HG03108 (cell line): ENCODE data around the gene CRYL1.

Experiments used
- ATAC-seq: cut with Tn5 transposase; IDR thresholded peaks from one replicate; pipeline ENCODE4 v1.9.1; 2021; ENCODE audit warnings: moderate library complexity; ENCODE audit not compliant: unreplicated experiment

CRYL1 gene

DNA sequence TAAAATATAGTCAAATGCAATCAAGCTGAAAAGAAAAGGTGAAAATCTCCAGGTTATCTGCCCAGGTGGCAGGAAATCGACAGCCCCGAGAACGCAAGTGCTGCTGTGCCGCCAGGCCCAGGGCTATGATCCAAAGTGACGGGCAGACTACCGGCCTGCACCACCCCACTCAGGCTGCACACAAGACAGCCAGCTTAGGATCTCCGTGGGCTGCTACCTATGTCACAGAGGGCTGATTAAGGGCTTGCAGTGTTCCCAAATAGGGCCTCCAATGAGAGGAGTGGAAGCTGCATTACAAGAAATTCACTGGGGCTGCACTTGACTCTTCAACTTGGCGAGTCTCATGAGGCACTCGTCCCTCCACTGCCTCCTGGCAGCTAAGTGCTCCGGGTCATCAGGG is 121.8 kb downstream of the CRYL1 start:
- no peak for ATAC-seq

DNA sequence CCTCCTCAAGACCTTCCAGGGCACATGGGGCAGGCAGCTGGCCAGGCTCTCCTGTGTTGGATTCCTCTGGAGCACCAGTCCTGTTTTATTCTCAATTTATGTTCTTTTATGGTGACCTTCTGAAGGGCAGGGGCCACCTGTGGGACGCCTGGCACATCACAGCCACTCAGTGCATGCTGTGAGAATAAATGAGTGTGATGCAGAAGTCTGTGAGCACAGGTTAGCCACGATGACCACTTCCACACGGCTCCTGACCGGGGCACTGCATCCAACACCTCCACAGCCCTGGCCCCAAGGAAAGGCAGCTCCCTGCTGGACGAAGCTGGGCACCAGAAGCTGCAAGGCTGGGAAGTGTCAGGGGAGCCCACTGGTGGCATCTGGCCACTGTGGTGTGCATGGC is 122.8 kb downstream of the CRYL1 start:
- ATAC-seq = no peak

DNA sequence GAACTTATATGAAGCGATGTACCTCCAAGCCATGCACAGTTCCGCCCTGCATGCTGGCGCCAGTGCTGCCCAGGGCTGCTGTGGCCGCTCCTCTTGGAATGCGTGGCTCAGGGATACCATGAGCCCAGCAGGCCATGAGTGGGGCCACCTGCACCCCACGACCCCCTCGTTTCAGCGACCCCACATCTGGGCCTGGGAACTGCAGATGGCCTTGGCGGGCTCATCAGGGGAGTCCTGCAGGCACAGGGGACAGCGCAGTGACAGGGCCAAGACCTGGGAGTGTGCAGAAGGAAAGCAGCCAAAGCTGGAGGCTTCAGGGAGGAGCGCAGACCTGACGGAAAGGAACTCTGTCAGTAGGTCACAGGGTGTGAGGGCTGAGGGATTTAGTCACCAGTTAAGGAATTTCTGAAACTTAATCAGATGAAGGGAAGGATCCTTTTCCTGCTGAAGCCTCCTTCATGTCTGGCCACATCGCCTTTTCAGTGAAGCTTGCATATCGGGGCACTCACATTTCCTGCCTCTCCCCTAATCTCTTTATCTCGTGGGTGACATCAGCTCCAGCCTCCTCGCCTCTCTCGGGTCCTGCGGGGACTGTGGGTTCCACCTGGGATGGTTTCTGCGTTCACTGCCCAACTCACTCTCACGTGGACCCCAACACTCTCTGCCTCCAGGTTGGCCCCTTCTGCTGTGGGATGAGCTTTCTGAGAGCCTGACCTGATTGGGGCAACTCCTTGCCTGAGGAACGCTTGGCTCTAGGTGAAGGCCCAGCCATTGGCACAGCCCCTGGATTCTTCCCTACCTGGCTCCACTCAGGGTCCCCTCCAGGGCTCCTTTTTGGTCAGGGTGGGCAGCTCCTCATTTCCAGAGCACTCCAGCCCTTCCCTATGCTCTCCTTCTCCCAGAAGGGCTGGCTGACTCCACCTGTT is 123.5 kb downstream of the CRYL1 start:
- no peak for ATAC-seq

DNA sequence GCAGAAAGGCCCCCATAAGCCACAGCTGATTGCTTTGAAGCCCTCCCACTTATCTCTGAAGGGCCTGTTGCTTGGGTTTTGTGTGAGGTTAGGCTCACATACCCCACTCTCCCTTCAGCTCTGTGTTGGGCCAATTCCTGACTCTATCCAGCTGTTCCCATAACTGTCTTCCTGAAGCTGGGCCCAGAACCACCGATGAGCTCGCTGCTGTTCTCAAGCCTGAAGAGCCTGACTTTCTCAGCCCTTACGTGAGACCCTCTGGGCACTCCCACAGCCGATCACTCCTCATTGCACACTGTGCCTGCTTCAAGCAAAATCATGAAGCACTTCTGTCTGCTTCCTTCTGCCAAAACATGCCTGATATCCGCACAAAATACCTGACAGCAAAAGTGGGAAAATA is 124.1 kb downstream of the CRYL1 start:
- ATAC-seq = no peak

DNA sequence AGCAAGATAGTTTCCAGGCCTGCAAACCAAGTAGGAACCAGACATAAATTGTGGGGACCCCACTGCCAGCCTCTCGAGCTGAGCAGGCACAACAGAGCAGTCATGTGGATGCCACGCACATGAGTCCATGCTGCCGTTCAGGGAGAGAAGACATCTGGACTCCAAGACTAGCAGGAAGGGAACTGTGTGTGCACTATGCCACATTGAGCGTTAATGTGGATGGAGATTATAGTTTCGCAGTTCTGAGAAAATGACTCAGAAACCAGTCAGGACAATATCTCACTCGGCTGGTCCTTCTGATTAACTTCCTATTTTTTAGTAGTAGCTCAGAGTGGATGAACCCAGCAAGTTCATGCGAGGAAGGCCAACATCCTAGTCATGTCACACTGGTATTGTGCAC is 124.9 kb downstream of the CRYL1 start:
- no peak for ATAC-seq

DNA sequence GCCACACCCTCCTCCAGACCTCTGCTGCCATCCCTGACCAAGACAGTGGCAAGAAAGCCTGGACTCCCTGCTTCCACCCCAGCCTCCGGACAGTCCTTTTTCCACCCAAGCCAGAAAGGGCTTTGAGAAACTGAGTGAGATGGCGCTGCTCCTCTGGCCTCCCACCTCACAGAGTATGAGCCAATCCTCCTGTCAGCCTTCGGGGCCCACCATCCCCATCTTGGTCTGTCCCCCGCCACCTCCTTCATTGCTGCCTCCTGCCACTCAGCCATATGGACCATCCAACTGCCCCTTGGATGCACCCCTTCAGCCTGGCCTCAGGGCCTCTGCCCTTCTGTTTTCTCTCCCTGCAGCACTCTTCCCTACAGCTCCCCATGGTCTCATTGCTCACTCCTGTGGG is 125.7 kb downstream of the CRYL1 start:
- ATAC-seq = no peak

DNA sequence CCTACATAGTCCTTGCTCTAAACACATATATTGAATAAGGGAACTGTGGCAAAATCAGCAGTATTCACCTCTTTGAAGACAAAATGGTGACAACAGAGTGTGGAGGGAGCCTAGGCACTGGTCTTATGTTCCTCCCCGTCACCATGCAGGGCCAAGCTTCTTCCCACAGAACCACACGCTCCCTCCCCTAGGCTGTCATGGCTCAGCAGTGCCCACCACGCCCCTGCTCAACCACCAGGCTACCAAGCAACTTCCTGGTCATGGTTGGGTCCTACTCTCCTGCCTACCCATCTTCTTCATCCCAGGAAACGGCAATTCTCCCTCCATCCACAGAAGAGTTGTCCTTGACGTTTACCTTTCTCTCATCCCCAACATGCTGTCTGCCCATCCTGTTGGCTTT is 126.1 kb downstream of the CRYL1 start:
- ATAC-seq = no peak

DNA sequence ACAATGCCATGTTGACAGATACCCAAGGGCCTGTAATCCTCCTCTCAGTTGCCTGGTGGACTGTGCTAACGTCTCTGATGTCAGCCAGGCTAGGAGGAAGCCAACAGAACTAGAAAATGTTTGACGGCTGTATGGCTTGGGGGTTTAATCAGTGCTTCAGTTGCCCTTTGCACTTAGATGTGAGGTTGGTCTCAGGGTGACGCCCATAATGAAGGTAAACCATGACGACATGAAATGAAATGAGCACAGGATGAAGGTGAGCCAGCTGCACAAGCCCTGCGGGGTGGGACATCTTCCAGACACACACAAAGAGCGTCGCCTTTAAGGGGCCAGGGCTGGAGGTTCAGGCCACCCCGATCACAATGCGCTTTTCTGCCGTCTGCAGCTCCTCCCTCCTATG is 127.2 kb downstream of the CRYL1 start:
- ATAC-seq = no peak

DNA sequence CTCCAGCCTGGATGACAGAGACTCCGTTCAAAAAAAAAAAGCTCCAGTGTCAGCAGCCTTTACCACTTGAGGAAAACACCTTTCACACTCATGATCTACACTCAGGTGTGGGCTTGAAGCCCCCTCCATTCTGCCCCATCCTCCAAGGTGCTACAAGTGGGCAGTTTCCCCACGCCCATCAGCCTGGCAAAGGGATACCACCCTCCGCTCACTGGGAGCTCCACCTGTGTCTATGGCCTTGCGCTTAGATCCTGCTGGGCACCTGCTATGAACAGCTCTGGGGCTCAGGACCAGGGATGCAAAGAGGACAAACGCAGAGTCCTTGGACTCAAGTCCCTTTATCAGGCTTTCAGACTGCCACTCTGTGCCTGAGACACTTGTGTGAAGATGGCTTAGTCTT is 127.8 kb downstream of the CRYL1 start:
- ATAC-seq = no peak

DNA sequence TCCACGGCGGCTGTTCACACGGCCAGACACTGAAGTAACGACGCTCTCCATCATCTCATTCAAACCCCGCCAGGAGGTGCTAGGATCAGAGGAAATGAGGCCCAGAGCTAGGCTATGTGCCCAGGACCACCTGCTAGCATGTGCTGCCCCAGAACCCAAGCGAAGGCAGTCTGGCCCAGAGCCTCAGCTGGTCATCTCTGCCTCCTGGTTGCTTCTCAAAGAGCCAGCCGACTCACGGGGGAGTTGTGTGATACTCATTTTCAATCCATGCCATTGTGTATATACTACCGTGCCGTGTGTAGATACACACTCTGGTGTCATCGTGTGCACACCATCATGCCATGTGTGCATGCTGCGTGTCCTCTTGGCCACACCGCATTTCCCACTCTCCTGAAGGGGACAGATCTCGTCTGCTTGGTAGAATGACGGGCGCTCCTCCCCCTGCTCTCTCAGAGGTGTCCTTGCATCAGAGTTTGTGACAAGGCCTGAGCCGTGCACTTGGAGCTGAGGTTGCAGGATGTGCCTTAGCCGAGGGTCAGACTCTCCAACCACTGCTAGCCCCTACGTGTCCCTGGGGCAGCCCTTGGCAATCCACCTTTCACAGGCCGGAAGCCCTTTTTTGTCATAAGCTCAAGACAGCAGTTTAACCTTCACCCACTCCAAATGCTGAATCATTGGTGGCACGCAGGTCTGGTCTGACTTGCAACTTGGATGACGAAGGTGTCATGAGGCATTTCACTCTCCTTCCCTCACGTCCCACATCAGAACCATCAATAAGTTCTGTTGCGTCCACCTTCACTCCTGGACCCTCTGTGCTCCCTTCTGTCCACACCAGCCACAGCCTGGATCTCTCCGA is 130.4 kb downstream of the CRYL1 start:
- ATAC-seq = no peak

DNA sequence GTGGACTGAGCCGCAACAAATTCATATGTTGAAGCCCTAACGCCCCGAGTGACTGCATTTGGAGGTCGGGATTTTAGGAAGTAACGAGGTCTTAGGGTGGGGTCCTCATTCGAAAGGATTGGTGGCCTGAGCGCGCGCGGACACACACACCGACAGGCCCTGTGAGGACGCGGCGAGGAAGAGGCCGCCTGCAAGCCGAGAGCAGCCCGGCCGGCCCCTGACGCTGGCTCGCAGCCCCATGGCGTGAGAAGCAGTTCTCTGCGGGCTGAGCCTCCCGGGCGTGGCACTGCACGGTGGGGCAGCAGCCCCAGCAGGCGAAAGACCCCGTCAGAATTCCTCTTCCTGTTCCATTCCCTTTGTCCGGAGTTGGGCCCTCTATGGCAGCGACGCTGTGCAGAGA is 131.2 kb downstream of the CRYL1 start:
- no peak for ATAC-seq

DNA sequence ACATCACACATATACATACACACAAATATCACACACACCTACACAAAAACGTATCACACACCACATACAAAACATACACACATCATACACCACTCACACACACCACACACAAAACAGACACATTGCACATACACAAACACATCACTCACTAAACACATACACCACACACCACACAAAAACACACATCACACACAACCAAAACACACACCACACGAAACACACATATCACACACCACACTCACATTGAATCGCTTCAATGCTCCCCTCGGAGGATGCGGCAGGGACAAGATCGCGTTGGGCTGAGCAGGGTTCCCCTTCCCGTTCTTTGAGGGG is 131.5 kb downstream of the CRYL1 start:
- no peak for ATAC-seq

DNA sequence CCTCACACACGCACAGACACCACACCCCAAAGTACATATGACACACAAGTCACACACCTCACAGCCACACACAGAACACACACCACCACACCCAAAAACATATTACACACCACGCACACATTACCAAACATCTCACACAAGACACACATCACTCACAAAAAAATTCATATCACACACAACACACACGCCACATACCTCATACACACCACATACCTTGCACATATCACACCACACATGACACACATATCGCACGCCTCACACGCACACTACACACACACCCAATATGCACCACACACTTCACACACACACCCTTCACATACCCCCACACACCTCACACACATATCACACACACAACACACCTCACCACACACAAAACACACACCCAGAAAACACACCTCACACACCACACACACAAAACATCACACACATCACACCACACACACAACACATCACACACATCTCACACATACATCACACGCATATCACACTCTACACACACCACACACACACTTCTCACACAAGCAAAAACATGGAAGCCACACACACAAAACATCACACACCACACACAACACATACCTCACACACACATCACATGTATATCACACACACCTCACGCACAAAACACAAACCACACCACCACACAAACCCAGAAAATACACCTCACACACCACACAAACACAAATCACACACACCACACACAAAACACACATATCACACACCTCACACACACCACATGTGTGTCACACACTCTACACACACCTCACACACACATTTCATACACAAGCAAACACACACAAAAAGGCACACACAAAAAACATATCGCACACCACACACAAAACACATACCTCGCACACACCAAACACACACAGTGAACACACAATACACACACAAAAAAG is 132.1 kb downstream of the CRYL1 start:
- no peak for ATAC-seq

DNA sequence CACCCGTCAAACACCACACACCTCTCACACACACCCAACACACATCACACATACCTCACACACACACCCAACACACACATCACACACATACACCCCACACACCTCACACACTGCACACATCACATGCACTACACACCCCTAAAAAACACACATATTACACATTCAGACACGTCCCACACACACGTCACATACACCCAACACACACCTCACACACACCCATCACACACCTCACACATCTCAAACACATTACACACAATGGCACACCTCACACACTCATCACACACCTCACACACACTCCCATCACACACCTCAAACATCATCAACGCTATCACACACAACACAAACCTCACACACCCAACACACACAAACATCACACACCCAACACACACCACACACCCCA is 133.1 kb downstream of the CRYL1 start:
- ATAC-seq = no peak

DNA sequence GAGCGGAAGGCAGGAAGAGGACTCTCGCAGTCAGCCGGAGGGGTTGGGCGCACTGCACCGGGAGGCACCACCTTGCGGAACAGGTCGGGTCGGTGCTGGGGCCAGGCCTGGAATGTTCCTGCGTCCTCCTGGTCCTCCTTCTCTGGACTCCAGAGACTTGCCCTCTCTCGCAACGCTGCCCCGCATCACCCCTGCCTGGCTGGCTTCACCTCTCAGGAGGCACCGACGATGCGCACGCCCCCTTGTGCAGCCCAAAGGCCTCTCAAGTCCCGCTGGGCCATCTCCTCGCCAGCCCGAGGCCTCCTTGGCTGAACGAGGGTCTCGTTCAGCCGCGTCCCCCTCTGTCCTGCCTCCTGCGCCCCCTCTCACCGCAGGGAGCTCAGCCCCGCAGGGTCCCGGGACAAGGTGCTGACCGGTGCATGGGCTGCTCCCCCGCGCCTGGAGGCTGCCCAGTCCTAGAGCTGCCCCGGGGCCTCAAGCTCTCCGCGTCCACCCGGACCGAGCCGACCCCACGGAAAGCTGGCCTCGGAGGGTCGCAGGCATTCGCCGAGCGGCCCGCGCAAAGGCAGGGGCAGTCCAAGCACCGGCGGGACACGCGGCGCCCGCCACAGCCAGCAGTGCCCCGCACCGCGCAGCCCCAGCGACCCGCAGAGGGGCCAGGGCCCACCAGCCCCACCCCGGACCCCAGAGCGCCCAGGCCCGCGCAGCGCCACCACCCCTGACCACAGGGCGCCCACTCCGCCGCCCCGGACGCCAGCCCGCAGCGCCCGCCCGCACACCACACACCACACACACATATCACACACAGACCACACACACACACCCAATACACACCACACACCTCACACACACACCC is 133.8 kb downstream of the CRYL1 start:
- ATAC-seq = no peak

DNA sequence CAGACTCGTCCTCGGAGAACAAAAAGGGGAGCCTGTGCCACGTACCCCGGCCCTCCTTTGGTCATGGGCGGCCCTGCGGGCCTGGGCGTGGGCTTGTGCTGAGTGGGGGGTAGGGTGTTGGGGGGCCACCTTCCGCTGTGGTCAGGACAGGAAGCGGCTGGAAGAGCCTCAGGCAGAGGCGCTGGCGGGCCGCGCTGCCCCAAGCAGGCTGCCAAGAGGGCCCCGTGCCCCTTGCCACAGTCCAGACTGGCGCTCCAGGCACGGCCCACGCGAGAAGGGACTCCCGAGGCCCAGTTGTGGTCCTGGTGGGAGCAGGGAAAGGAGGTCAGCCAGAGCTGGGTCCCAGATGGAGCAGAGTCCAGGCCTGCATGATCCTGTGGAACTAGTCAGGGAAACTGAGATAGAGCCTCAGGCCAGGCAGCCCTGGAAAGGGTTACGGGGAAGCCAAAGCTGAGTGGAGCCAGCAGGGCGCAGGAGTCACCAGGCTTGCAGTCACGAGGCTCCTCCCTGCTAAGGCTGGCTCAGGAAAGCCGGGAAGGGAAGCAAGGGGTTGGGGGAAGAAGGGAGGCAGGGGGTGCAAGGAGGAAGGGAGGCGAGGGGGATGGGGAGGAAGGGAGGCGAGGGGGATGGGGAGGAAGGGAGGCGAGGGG is 135.0 kb downstream of the CRYL1 start:
- no peak for ATAC-seq

DNA sequence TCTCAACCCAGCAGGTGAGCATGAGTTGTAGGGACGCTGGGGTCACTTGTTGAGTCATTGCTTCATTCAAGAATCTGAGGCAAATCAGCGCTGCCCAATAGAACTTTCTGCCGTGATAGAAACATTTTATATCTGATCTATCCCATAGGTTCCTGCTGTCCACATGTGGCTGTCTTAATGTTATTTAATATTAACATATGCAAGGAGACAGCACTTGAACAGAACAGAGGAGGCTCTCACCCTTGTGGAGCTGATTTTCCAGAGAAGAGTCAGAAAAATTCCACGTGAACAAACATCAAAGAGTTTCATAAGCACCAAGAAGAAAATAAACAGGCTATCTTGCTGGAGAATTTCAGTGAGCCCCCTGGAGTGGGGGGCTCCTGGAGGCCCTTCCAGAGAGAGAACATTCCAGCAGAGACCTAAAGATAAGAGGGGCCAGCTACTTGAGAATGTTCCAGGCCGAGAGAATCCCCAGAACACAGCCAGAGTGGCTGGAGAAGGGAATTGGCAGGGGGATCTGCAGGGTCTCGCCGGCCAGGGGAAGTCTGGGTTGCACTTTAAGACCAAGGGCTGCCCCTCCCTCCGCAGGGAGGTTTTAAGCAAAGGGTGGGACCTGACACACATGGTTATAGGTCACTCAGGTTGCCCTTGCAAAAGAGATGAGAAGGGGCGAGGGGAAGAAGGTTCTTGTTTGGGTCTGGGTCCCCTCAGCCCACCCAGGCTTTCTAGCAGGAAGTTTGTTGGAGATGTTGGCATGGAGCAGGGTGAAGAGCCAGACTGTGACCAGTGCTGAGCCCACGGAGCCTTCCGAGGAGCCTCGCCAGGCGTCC is 135.7 kb downstream of the CRYL1 start:
- ATAC-seq = no peak

DNA sequence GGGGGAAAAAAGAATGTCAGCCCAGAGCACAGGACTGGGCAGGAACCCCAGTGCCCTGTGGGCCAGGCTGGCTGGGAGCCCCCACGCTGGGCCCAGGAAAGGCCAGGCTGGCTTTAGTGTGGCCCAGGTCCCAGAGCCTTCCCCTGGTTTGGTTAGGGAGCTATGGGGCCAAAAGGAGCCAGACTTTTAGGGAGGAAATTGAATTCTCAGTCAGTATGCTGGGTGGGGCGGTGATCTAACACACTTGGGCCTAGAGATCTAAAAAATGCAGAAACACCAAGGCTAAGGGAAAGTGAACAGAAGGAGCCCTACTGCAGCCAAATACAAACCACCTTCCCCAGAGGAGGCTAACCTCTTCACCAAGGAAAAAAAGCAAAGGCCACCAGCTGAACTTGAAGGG is 137.5 kb downstream of the CRYL1 start:
- no peak for ATAC-seq

DNA sequence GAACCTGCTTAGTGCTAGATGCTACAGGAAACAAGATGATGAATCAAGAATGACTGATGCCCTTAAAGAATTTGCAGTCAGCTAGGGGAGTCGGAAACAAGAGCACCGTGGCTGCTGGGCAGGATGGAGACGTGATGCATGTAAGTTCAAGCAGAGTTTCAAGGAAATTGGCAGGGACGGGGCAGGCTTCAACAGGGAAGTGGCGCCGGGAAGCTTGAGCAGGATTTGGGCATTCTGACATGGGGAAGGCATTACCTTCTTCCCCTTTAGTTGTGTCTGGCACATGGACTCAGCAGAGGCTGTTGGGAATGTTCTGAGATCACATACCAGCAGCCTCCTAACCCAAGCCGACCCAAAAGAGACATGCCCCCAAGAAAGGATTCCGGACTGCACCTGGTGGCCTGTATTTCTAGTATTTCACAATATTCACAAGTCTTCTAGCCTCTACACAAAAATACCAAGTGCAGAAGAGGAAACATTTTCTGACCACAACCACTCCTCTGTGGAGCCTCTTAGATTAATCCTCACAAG is 138.2 kb downstream of the CRYL1 start:
- ATAC-seq = no peak
